Activated naive CD8-positive, alpha-beta T cell treated with anti-CD3 and anti-CD28 coated beads, Interleukin-2, amount 50 U/mL, for 24 hours (primary cell): ENCODE results near the gene STIM1.

ENCODE experiments used
- ATAC-seq: fragments of 150-1000 bp; cut with Tn5 transposase; one replicate; pipeline ENCODE4 v1.10.0; 2021
- DNase-seq: peaks from one replicate; pipeline ENCODE4 v3.0.0; 2021
- H3K27ac Mint-ChIP-seq: one replicate; pipeline ENCODE4 v1.8.0; 2021; ENCODE audit warnings: mild to moderate bottlenecking, mixed read lengths
- H3K27me3 Mint-ChIP-seq: one replicate; pipeline ENCODE4 v1.8.0; 2021; ENCODE audit warnings: mixed read lengths
- H3K36me3 Mint-ChIP-seq: one replicate; pipeline ENCODE4 v1.8.0; 2021; ENCODE audit warnings: low read depth, mixed read lengths
- H3K4me1 Mint-ChIP-seq: one replicate; pipeline ENCODE4 v1.8.0; 2021; ENCODE audit warnings: mixed read lengths
- H3K4me3 Mint-ChIP-seq: one replicate; pipeline ENCODE4 v1.8.0; 2021; ENCODE audit warnings: mild to moderate bottlenecking, moderate library complexity, mixed read lengths
- H3K9me3 Mint-ChIP-seq: one replicate; pipeline ENCODE4 v1.8.0; 2021; ENCODE audit warnings: mixed read lengths

Gene STIM1

DNA sequence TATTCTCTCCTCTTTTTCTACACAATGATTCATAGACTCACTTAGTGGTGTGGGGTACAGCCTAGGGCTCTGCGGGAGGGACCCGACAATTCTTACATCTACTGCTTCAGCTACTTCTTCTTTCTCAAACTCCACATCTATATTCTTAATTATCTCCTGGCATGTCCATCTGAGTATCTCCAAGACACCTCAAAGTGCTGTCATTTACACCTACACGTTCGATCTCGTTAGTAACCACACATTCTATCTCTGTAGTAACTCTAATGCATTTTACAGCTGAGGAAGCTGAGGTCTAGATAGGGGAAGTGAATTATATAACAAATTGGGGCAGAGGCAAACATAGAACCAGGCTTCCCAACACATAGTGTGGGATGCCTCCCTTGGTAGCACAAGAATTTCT lies 211.4 kb downstream of the STIM1 start:
- H3K27me3 Mint-ChIP-seq, result no peaks in the 10 kb centered on the region
- no peaks in the 10 kb centered on the region for H3K9me3 Mint-ChIP-seq
- ATAC-seq (no peak), DNase-seq (no peak)
- H3K4me1 Mint-ChIP-seq, result peaks cover 54% of the 10 kb centered on the region
- H3K4me3 Mint-ChIP-seq, result no peak overlapping the region
- peaks cover 7% of the 10 kb centered on the region for H3K36me3 Mint-ChIP-seq
- no peak overlapping the region for H3K27ac Mint-ChIP-seq

DNA sequence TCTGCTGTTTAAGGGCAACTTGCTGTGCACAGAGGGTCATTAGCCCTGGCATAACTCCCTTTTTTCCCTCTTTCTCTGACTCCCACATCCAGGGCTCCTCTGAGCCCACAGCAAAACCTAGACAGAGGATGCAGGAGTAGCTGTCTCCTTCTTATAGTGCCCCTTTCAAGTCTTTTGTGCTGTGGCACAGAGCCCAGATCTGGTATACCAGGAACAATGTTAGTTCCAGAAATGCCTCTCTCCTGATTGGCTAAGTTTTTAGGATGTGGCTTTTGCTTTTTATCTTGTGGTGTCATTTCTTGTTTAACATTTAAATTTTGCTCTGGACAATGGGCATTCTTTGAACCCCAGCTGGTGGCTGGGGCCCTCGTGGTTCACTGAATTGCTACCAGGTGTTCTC lies 213.5 kb downstream of the STIM1 start:
- Mint-ChIP-seq H3K27ac (peak overlapping the region; percentile 17), H3K4me1 (peaks cover 60% of the 10 kb centered on the region), H3K4me3 (no peak overlapping the region), H3K9me3 (no peaks in the 10 kb centered on the region), H3K27me3 (no peaks in the 10 kb centered on the region), H3K36me3 (peaks cover 7% of the 10 kb centered on the region)
- no peak for DNase-seq
- ATAC-seq, result no peak

DNA sequence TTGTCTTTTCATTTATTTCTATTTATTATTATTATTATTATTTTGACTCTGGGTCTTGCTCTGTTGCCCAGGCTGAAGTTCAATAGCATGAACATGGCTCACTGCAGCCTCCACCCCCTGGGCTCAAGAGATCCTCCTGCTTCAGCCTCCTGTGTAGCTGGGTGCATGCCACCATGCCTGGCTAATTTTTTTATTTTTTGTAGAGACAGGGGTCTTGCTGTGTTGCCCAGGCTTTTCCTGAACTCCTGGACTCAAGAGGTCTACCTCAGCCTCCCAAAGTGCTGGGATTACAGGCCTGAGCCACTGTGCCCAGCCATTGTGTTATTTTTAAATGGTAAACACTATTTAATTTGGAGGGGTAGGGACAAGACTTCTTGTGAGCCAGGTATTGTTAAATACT lies 215.9 kb downstream of the STIM1 start:
- ATAC-seq (no peak), DNase-seq (no peak)
- Mint-ChIP-seq H3K4me3 (no peak overlapping the region), H3K27me3 (no peaks in the 10 kb centered on the region), H3K27ac (no peak overlapping the region), H3K36me3 (peaks cover 11% of the 10 kb centered on the region), H3K4me1 (peaks cover 39% of the 10 kb centered on the region), H3K9me3 (no peaks in the 10 kb centered on the region)

DNA sequence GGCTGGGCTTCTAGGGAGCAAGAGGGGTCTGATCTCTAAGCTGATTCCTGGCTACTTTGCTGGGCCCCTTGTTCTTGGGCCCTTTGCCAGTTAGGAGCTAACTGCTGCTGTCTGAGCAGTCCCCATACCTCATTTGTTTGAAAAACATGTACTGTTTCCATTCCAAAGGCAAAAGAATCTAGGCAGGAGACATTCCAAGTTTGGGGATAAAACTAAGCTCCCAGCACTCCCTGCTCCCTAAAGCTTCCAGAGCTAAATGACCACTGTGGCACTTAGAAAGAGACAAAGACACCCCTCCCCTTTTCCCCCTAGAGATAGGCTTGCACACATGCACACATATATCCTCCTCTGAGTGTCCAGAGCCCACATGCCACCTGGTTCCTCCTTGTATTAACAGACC lies 216.4 kb downstream of the STIM1 start:
- peak overlapping the region; percentile 36 for H3K27ac Mint-ChIP-seq

DNA sequence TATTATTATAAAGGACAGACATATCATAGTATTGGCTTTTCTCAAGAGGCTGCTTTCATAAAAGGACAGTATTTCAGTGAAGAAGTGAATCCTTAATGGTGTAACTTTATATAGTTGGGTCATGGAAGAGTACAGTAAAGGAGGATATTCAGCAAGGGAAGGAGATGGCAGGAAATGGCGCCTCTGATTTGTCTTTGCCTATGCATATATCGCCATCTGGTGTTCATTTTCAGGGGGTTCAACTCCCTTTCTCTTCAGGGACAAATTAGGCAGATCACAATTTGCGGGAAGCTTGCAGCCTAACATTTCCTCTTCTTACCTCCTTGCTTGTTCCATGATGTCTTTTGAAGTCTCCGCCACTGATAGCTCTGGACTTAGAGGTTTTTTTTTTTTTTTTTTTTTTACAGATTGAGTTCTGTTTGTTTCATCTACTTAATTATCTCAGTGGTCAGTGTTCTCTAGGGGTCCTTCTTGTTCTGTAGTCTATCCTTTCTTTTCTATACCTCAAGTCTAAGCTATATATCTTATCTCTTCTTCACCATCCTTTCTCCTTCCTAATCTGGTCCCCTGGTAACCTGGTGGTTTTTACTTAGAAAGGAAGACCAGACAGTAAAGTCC lies 217.3 kb downstream of the STIM1 start:
- DNase-seq, result peak; percentile 50

More for the DNA sequence above, 216.4 kb downstream of the STIM1 start:
- Mint-ChIP-seq H3K4me3 (no peak overlapping the region), H3K9me3 (no peaks in the 10 kb centered on the region), H3K27me3 (no peaks in the 10 kb centered on the region), H3K36me3 (peaks cover 11% of the 10 kb centered on the region), H3K4me1 (peaks cover 38% of the 10 kb centered on the region)
- DNase-seq (no peak), ATAC-seq (no peak)

DNA sequence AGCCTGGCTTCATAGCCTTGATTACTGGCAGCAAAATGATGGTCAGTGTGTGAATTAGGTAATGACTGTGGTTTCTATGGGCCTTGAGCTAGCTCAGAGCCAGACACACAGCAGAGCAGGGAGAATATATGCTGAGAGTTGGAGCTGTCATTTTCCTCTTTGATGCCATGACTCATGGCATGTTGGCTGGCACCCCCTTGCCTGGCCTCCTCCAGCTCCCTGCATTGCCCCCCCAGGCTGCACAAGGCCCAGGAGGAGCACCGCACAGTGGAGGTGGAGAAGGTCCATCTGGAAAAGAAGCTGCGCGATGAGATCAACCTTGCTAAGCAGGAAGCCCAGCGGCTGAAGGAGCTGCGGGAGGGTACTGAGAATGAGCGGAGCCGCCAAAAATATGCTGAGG lies 218.8 kb downstream of the STIM1 start:
- Mint-ChIP-seq H3K27ac (no peak overlapping the region), H3K9me3 (no peaks in the 10 kb centered on the region), H3K27me3 (no peaks in the 10 kb centered on the region), H3K36me3 (peaks cover 9% of the 10 kb centered on the region), H3K4me3 (no peak overlapping the region), H3K4me1 (peaks cover 18% of the 10 kb centered on the region)
- ATAC-seq (no peak), DNase-seq (no peak)

More for the DNA sequence above, 217.3 kb downstream of the STIM1 start:
- no peak overlapping the region for H3K4me3 Mint-ChIP-seq
- peak; percentile 52 for ATAC-seq
- no peaks in the 10 kb centered on the region for H3K9me3 Mint-ChIP-seq
- no peak overlapping the region for H3K27ac Mint-ChIP-seq
- no peaks in the 10 kb centered on the region for H3K27me3 Mint-ChIP-seq
- peaks cover 30% of the 10 kb centered on the region for H3K4me1 Mint-ChIP-seq
- H3K36me3 Mint-ChIP-seq, result peaks cover 11% of the 10 kb centered on the region

DNA sequence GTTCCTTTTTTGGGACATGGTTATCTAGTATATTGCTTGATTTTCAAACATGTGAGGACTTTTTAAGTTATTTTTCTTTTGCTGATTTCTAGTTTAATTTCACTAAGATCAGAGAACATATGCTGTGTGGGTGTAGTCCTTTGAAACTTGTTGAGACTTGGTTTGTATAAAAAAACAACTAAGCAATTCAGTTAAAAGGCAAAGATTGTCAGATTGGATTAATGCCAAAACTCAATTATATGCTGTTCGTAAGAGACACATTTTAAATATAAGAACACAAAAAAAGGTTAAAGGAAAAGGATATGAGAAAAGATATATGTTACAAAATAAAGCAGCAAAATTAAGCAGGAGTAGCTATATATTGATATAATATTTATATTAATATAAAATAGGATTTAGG lies 221.3 kb downstream of the STIM1 start:
- no peaks in the 10 kb centered on the region for H3K27me3 Mint-ChIP-seq
- peaks cover 11% of the 10 kb centered on the region for H3K4me1 Mint-ChIP-seq
- H3K9me3 Mint-ChIP-seq, result no peaks in the 10 kb centered on the region
- ATAC-seq (no peak), DNase-seq (no peak)
- no peak overlapping the region for H3K4me3 Mint-ChIP-seq
- H3K27ac Mint-ChIP-seq, result no peak overlapping the region
- peaks cover 5% of the 10 kb centered on the region for H3K36me3 Mint-ChIP-seq

DNA sequence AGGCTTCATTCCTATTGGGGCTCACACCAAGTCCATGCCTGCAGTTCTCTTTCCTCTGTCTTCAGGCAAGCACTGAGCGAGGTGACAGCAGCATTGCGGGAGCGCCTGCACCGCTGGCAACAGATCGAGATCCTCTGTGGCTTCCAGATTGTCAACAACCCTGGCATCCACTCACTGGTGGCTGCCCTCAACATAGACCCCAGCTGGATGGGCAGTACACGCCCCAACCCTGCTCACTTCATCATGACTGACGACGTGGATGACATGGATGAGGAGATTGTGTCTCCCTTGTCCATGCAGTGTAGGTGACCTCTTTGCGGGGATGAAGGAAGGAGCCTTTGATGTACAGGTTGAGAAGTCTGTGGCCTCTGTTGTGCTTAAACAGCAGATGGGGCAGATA lies 227.7 kb downstream of the STIM1 start:
- Mint-ChIP-seq H3K36me3 (peaks cover 28% of the 10 kb centered on the region), H3K27me3 (no peaks in the 10 kb centered on the region), H3K4me3 (no peak overlapping the region), H3K4me1 (peaks cover 12% of the 10 kb centered on the region), H3K9me3 (no peaks in the 10 kb centered on the region), H3K27ac (no peak overlapping the region)
- ATAC-seq (no peak), DNase-seq (no peak)

DNA sequence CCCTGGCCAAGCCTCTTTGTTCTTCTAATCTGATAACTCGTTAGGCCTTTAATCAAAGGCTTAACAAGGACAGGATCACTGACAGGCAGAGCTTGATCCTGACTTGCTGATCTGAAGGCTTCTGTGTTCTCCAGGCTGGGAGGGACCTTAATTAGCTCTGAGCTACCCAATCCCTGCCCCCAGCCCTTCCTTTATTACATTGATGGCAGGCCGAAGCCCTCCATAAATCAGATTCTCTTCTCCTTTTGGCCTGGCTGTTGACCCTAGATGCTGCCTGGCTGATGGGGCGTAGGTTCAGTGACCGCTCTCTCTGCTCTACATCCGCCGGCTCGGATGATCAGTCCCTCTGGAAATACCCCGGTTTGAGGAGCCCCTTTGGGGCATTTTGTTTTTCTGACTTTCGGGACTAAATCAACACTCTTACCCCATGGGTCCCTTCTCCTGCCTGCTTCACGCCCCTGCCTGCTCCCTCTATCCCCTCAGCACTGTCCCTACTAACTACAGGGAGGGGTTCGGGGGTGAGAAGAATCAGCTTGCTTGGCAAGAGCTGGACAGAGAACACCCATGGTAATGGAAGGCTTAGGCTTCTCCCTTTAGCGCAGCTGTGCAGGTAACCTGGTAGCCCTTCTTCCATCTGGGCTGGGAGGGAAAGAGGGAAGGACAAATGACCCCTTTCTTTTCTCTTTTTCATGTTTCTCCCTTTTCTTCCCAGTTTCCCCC lies 229.1 kb downstream of the STIM1 start:
- H3K9me3 Mint-ChIP-seq, result no peaks in the 10 kb centered on the region
- H3K4me3 Mint-ChIP-seq, result no peak overlapping the region
- ATAC-seq, result no peak
- peaks cover 28% of the 10 kb centered on the region for H3K36me3 Mint-ChIP-seq
- no peak overlapping the region for H3K27ac Mint-ChIP-seq
- no peak for DNase-seq
- peaks cover 12% of the 10 kb centered on the region for H3K4me1 Mint-ChIP-seq
- H3K27me3 Mint-ChIP-seq, result no peaks in the 10 kb centered on the region

DNA sequence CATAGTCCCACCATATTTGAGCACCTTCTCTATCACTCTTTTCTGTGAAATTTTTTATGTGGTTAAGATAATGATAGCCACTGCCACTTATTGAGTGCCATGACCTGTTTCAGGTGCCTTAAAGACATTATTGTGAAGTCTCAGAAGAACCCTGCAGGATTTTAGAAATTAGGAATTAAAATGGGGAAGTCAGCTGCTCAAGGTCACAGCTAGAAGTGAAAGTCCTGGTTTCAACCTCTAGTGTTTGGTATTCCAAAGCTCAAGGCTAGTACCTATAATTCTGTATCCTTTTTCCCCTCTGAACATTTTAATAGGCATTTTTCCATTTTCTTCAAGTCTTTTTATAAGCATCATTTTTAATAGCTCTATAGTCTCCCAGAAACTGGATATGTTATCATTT lies 230.1 kb downstream of the STIM1 start:
- no peak overlapping the region for H3K27ac Mint-ChIP-seq
- H3K4me1 Mint-ChIP-seq, result peaks cover 22% of the 10 kb centered on the region

DNA sequence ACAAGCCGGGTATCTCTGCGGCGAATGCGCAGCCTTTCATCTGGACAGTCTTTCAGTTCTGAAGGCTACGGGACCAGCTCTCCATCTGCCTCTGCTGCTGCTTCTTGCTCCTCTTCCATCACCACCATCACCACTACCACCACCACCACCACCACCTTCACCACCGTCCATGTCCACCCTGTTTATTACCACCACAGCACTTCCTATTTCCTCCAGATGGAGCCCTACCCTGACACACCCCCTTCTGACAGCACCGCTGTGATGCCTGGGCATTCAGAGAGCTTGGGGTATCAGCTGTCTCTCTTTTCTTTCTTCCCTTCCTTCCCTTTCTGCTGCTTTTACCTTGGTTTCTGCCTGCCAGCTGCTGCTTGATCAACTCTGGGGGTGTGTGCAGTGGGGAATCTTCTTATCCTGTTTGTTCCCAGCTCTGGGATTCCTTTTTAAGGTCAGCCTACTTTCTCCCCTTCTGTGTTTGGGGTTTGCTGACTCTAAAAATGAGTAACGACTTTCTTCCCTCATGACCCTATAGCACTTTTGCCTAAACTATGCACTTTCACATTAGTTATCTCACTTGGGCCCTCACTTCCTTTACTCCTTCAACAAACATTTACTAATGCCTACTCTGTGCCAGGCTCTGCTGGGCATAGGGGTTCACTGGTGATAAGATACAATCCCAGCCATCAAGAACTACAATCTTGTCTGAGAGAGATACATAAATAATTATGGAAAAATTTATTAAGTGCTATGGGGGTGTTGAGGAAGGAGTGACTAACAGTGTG lies 231.3 kb downstream of the STIM1 start:
- ATAC-seq, result no peak
- Mint-ChIP-seq H3K27ac (no peak overlapping the region), H3K9me3 (no peaks in the 10 kb centered on the region), H3K4me3 (no peak overlapping the region), H3K27me3 (no peaks in the 10 kb centered on the region), H3K36me3 (peaks cover 31% of the 10 kb centered on the region), H3K4me1 (peaks cover 32% of the 10 kb centered on the region)
- no peak for DNase-seq

More for the DNA sequence above, 230.1 kb downstream of the STIM1 start:
- H3K4me3 Mint-ChIP-seq, result no peak overlapping the region
- ATAC-seq (no peak), DNase-seq (no peak)
- peaks cover 28% of the 10 kb centered on the region for H3K36me3 Mint-ChIP-seq
- no peaks in the 10 kb centered on the region for H3K27me3 Mint-ChIP-seq
- no peaks in the 10 kb centered on the region for H3K9me3 Mint-ChIP-seq

DNA sequence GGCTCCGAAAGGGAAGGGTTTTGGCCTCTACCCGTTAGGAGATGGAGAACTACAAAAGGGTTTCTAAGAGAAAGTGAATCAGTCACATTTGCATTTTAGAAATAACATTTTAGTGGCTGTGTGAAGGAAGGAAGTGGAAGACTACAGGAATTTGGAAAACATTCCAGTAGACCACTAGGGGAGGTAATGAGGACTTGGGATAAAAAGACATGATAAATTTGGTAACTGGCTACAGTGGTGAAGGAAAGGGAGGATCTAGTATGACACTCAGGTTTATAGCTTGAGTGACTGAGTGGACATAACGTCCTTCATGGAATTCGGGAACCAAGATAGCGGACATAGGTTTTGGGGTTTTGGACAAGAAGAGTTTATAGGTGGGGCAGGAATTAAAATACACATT lies 232.1 kb downstream of the STIM1 start:
- H3K4me3 Mint-ChIP-seq, result no peak overlapping the region

DNA sequence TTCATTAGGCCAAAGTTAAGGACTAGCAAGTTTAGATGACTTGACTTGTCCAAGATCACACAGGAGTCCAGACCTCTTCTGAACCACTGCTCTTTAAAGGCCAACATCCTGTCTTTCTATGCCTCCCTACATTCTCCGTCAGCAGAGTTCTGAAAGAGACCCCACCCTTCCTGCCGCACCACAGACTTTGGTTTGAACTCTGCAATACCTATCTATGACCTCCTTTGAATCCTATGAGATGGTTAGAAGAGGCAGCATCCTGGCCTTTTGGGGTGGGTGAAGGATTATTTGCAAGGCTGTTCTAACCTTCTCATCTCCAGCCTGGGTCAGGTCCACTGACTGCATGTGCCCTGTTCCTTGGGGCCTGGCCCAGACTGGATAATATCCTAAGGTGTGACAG lies 234.8 kb downstream of the STIM1 start:
- H3K4me3 Mint-ChIP-seq, result no peak overlapping the region
- DNase-seq (no peak), ATAC-seq (no peak)
- peaks cover 53% of the 10 kb centered on the region for H3K4me1 Mint-ChIP-seq
- H3K36me3 Mint-ChIP-seq, result peaks cover 28% of the 10 kb centered on the region
- H3K9me3 Mint-ChIP-seq, result no peaks in the 10 kb centered on the region
- H3K27ac Mint-ChIP-seq, result peak overlapping the region; percentile 6
- H3K27me3 Mint-ChIP-seq, result no peaks in the 10 kb centered on the region

More for the DNA sequence above, 232.1 kb downstream of the STIM1 start:
- H3K27ac Mint-ChIP-seq, result no peak overlapping the region
- ATAC-seq, result no peak
- H3K27me3 Mint-ChIP-seq, result no peaks in the 10 kb centered on the region
- H3K4me1 Mint-ChIP-seq, result peaks cover 40% of the 10 kb centered on the region
- H3K36me3 Mint-ChIP-seq, result peaks cover 33% of the 10 kb centered on the region
- no peaks in the 10 kb centered on the region for H3K9me3 Mint-ChIP-seq
- no peak for DNase-seq

DNA sequence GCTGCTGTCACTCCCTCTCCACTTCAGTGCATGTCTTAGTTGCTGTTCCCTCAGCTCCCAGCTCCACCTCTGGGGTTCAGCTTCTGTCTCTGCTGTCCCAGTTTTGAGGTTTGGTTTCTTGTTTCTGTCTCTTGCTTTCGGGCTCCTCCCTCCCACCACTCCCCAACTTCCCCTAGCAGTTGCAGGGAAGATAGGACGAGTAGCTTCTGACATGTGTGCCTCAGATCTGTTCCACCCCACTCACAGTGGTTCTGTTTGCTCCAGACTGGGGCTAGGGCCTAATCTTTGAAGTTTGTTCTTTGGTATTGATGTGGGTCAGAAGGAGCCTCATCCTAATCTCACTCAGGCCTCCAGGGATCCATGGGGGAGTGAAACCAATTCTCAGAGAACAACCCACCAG lies 236.6 kb downstream of the STIM1 start:
- H3K9me3 Mint-ChIP-seq, result no peaks in the 10 kb centered on the region
- H3K4me1 Mint-ChIP-seq, result peaks cover 63% of the 10 kb centered on the region
- no peaks in the 10 kb centered on the region for H3K27me3 Mint-ChIP-seq
- no peak overlapping the region for H3K4me3 Mint-ChIP-seq
- peaks cover 34% of the 10 kb centered on the region for H3K36me3 Mint-ChIP-seq
- H3K27ac Mint-ChIP-seq, result no peak overlapping the region
- no peak for ATAC-seq
- no peak for DNase-seq
